Stimulated activated naive CD8-positive, alpha-beta T cell treated with anti-CD3 and anti-CD28 coated beads, Interleukin-15, Interleukin-2, amounts not matched to agents 100 U/mL and 50 U/mL, for 24 hours (primary cell): ENCODE data around the gene RGL4.

Experiments
- ATAC-seq: fragments of 150-1000 bp; cut with Tn5 transposase; one replicate; pipeline ENCODE4 v1.10.0; 2021
- DNase-seq: peaks from one replicate; pipeline ENCODE4 v3.0.0; 2021

RGL4 gene

DNA sequence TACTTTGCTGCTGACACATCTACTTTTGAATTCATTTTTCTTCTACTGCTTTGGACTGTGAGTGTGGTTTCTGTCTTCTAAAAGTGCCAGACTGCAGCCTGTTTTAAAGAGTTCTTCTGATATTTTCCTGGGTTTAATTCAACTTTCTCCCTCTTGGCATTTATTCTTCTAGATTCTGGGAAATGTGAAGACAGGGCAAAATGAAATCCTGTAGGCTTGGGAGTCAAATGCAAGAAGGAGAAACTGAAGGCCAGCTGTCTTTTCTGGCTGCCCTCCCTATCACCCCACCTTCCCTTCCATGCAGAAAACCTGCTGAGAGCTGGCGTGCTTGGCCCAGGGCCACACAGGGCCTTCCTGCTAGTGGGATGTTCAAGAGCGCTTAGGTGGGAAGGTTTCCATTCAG, 52.5 kb downstream of the RGL4 start:
- ATAC-seq (no peak), DNase-seq (no peak)

DNA sequence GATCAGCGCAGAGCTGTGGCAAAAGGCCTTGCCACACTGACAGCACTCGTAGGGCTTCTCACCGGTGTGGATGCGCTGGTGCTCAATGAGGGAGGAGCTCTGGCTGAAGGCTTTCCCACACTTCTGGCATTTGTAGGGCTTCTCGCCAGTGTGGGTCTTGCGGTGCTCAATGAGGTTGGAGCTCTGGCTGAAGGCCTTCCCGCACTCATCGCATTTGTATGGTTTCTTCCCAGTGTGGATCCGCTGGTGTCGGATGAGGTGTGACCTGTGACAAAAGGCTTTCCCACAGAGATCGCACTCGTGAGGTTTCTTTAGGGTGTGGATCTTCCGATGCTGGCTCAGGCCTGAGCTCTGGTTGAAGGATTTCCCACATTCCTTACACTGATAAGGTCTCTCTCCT, 53.2 kb downstream of the RGL4 start:
- ATAC-seq (no peak), DNase-seq (no peak)

DNA sequence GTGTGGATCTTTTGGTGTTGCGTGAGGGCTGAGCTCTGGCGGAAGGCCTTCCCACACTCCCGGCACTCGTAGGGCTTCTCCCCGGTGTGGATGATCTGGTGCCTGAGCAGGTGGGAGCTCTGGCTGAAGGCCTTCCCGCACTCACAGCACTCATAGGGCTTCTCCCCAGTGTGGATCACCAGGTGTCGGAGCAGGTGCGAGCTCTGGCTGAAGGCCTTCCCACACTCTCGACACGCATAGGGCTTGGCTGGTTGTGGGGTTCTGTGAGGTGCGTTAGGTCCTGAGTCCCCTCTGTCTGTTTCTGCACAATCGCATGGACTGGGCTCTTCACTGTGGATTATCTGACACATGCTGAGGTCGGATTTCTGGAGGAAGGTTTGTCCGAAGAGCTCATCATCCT, 53.7 kb downstream of the RGL4 start:
- DNase-seq (no peak), ATAC-seq (no peak)

DNA sequence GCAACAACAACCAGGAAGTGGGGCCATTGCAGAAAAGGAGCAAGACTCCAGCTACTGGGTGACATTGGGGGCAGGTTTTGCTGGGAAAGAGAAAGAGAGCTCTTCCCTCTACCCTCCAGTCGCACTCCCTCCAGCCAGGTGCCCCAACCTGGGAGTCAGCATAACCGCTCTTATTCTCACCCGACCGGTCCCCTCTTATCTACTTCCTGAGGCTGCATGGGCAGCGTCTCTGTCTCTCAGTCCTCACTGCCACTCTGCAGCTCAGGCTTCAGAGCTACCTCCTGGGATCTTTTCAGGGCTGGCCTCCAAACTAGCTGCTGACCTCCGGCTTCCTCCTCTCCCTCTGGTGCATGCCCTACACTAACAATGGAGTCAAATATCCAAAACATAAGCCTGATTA, 55.0 kb downstream of the RGL4 start:
- DNase-seq (no peak), ATAC-seq (no peak)
